Fibroblast of skin of right quadriceps (primary cell): ENCODE data around the gene ARHGEF26.
A peak's percentile ranks its signal among the peaks of the same experiment; 100 is the strongest.

ENCODE experiments used
- DNase-seq: peaks from one replicate; pipeline ENCODE4 v3.0.0-alpha.2; 2013

The ARHGEF26 gene

DNA sequence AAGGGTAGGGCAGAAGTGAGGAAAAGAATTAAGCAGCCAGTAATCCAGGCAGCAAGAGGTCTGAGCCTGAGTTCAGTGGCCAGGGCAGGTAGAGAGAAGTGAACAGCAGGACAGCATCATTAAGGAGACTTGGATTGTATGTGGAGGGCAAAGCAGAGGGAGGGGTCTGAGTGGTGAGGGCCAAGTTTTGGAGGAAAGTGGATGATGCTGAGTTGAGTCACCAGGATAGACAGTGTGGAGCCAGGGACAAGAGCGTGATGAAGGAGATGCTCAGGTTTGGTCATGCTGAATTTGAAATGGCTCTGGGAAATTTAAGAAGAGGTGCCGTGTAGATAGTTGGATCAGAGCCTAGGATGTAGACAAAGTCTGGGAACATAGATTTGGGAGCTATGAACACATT lies 93.1 kb downstream of the ARHGEF26 start:
- peak; percentile 38 for DNase-seq

DNA sequence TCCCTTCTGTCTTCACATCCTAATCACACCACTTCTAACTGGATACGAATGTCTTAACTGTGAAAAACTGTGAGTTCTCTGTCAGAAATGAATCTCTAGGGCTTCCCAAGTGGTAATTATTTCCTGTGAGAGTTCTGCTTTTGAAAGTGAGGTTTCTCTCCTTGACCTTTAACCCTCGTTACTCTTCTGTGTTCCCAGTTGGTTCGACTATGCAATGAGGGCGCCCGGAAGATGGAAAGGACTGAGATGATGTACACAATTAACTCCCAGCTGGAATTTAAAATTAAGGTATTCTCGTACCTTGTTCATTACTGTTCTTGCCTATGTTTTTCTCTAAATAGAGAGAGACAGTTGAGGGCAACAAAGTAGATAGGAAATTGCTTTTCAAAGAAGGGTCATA lies 96.5 kb downstream of the ARHGEF26 start:
- no peak for DNase-seq

DNA sequence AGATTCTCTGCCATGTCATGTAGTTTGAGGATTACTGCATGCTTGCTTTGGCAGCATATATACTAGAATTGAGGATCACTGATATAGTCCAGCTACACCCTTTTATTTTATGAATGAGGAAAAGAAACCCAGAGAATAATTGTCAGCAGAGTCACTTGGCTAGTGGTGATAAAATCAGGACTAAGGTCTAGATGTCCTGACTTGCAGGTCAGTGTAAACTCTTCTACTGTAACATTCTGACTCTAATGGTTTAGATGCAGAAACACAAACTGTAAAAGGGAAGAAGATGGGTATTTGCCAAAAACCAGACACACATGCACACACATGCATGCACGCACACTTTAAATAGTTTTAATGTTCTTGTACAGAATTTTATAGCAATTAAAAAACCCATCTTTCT lies 97.5 kb downstream of the ARHGEF26 start:
- DNase-seq, result no peak

GRCh38 chr3:154220462-154220861 lies 99.3 kb downstream of the ARHGEF26 start:
- no peak for DNase-seq

DNA sequence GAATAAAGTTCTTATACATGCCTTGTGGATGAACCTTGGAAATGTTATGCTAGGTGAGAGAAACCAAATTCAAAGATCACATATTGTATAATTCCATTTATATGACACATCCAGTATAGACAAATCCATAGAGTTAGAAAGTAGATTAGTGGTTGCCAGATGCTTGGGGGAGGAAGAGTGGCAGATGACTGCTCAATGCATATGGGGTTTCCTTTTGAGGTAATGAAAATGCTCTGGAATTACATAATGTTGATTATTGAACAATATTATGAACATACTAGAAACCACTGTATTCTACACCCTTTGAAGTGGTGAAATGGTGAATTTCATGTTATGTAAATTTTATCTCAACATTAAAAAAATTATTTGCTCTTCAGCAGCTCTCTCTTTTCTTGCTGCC lies 102.3 kb downstream of the ARHGEF26 start:
- DNase-seq, result no peak

GRCh38 chr3:154224366-154224765 lies 103.2 kb downstream of the ARHGEF26 start:
- no peak for DNase-seq

DNA sequence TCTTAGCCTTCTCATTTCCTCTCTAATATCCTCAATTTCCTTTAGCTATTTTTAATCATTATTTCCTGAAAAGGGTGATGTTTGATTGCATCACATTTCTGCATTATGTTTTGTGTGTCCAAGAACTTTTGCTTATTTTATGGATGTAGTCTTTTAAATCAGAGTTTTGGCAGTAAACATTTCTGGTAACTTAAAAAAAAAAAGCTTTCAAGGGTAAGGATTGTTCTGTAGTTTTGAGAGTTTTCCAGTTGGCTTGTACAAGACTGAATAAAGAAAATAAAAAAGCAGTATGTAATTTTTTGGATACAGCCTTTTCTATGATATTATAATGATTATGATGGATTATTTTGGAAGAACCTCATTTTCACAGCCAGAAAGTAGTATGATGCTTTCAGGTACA lies 103.7 kb downstream of the ARHGEF26 start:
- no peak for DNase-seq

- DNase-seq, result no peak
These were observed 104.3 kb downstream of the ARHGEF26 start for GRCh38 chr3:154225536-154225935.

DNA sequence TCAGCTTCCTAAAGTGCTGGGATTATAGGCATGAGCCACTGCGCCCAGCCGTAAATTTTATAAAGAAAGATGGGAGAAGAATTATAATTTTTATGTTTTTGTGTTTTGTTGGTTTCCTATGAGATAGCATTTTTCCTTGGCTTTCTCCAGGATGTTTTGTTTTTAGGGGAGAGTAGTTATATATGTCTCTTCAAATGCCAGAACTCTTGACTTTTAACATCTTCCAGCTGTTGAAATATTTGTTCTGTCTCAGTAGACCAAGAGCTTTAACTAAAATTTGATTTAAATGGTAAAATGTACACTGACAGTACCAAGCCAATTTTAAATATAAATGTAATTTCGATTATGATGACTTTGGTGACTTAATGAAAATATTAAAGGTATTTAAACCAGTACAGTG lies 106.3 kb downstream of the ARHGEF26 start:
- no peak for DNase-seq

DNA sequence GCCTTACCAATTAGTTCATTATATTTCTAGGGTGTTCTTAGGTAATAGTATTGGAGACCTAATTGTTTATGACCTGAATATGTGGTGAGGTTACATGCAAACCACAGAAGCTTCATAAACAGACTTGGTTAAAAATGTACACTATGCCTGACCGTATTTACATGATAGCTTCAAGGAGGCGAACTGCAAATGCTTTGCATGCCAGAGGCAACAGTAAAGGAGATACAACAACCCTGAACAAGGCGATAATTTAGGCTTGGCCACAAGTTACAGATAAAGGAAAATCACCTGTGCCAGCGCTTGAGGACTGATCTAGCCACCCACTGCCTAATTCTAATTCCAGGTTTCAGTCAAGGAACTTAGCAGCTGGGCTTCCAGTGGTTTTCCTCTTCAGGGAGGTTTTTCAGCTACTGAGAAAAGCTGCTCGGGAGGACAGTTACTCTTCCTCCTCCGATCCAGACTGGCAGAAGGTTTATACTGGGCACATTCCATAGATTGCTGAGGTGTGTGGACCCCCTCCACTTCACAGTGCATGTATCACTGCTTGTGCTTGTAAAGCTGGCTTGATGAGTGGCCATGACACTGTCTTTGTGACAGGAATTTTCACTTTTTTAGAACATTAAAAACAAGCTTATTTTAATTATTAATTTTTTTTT lies 107.5 kb downstream of the ARHGEF26 start:
- no peak for DNase-seq

DNA sequence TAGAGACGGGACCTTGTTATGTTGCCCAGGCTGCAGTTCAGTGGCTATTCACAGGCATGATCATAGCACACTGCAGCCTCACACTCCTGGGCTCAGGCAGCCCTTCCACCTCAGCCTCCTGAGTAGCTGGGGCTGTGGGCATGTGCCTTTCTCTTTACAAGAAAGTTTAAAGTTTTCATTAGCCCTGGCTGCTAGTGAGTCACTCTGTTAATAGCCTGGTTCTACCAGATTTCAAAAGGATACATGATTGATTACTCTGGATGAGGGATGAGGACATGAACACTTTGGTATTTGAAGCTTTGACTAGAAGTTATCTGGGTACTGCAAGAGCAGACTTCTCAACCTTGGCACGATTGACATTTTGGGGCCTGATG lies 108.0 kb downstream of the ARHGEF26 start:
- no peak for DNase-seq

DNA sequence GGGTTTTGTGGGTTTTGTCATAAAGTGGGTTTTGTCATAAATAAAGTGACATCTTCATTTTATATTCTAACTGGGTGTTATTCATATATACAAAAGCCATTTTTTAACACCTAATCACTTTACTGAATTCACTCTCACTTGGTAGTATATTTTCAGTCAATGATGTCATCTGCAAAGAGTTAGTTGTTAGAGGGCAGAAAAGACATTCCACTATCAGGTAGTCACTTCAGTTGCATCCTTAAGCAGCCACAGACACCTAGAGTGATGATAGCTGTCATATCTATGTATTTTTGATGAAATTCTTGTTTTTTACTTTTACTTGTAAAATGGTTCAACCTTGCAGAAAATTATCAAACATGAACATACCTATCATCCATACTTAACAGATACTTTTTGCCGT lies 114.1 kb downstream of the ARHGEF26 start:
- peak; percentile 40 for DNase-seq

GRCh38 chr3:154236331-154236730 lies 115.1 kb downstream of the ARHGEF26 start:
- DNase-seq, result no peak

GRCh38 chr3:154240235-154240634 lies 119.0 kb downstream of the ARHGEF26 start:
- no peak for DNase-seq

DNA sequence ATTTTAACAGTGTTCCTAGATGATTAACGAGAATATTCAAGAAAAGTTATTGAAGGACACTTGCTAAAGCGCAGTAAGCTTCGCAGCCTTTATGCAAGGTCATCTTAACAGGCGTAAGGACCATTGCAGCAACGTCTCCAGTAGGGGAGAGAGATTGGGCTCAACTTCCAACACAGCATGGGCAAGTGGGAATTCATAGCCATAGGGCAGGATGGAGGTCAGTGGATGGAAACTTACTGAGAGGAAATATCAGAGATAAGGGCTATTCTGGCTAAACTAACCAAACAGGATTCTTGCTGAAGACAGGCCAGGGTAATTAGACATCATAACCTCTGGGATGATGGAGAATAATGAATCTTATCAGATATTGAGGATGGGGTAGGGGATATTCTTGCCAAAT lies 120.3 kb downstream of the ARHGEF26 start:
- no peak for DNase-seq

DNA sequence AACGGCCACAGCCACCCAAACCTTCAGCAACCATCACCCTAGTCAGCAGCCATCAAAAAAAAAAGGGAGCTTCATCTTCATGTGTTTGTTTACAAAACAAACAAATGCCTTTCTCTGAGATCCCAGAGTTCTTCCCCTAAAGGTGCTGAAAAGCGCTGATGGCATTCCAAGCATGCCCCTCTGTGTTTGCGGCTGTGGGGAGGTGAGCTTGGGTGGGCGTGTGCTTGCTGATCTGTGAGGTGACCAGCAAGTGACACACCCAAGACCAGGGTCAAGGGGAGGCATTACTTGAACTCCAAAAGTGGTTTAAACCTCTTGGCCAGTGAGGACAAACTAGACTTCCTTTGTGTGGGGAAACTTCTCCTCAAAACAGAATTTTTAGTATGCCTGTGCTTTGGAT lies 121.6 kb downstream of the ARHGEF26 start:
- no peak for DNase-seq

GRCh38 chr3:154243353-154243752 lies 122.2 kb downstream of the ARHGEF26 start:
- peak; percentile 33 for DNase-seq

DNA sequence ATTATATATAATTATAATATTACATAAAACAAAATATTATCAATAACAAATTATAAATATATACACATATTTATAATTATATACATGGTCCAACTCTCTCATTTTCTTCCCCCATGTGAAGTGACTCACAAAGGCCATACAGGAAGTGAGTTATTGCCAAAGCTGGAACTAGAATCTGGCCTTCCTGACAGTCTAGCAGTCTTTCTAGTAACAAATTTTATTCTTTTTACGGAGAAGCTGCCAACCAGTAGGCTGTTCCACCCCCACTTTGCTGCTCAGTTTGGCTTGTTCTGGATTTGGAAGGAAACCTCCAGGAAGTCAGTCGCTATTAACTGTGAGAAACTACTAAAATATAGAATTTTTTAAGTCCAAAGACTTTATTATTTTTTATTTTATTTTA lies 123.5 kb downstream of the ARHGEF26 start:
- peak; percentile 48 for DNase-seq

- no peak for DNase-seq
These were observed 126.7 kb downstream of the ARHGEF26 start for GRCh38 chr3:154247806-154248415.

GRCh38 chr3:154250291-154250690 lies 129.1 kb downstream of the ARHGEF26 start:
- DNase-seq, result no peak

GRCh38 chr3:154251610-154252009 lies 130.4 kb downstream of the ARHGEF26 start:
- DNase-seq, result no peak

DNA sequence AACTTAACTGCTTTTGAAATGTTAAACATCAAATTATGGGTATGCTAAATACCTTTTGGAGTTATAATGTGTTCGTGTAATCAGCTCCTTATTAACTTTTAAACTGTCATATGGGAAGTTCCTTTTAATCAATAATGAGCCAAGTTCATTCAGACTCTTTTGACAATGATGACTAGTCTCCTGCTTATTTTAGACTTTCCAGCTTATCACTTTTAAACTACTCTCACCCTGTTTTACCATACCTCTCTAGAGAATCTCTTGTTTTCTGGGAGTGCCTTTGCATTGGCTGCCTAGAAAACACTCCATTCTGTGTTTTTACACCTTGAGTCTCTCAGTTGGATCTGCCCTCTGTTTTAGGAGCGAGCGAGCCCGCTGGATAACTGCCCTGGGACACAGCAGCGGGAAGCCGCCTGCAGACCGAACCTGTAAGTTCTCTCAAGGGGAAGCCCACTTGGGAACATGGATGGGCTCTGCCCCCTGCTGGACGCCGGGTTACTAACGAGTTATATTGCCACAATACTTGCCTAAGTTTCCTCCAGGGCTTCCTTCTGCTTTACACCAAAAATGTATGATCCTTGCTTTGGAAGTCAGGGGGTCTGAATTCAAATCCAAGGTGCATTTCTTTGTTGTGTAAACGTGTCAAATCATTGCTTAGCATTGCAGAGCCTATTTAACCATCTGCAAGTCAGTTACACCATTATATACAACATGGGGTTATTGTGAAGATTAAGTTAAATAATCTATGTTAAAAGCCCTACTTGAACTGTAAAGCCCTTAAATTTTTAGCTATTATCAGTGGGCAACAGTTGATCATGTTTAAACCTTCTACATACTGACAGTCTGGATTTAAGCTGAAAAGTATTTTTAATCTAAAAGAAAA lies 131.8 kb downstream of the ARHGEF26 start:
- DNase-seq, result peak; percentile 81

- DNase-seq, result no peak
These were observed 133.3 kb downstream of the ARHGEF26 start for GRCh38 chr3:154254527-154254926.

DNA sequence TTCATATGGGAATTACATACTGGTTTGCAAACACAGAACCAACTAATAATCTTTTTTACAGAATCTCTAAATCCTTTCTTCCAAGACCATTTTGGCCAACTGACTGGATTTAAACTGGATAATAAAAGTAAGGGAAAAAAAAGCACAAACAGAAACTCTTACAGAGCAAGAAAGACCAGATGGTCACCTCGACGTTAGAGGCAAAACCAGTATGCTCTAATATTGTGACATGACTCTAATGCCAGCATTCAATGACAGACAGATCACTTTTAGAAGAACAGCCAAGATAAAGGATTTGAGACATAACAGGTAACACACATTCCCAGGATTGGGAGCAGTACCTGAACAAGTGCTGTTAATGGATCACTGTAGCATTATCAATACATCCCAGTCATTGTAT lies 152.2 kb downstream of the ARHGEF26 start:
- DNase-seq, result no peak
